Activated T-cell treated with anti-CD3 and anti-CD28 coated beads, Interleukin-2, amount 50 U/mL, for 72 hours (primary cell): Measurements from ENCODE around the gene MPND. TPM values are rescaled to one million over a fixed set of nuclear protein-coding genes. Genes with fewer than 3 reads are reported as not detected.
"Not testable (repeated sequence)": the region's sequence is repeated elsewhere in the genome, so short reads cannot be mapped to it uniquely, and the experiment has no call there.

Experiments
- ATAC-seq, 2 donors: fragments of 150-1000 bp; cut with Tn5 transposase; replicated peaks in 1 of 2; 2 replicates each; pipeline ENCODE4 v1.10.0; 2021; ENCODE audit warnings: moderate library complexity in 2 of 2, mild to moderate bottlenecking in 1 of 2
- DNase-seq, 2 donors: peaks; one replicate each; pipeline ENCODE4 v3.0.0; 2021 to 2022; ENCODE audit warnings: mixed read lengths in 1 of 2
- H3K27ac Mint-ChIP-seq: one replicate; pipeline ENCODE4 v1.8.0; 2022; ENCODE audit warnings: mild to moderate bottlenecking, moderate library complexity, mixed read lengths
- H3K27me3 Mint-ChIP-seq: one replicate; pipeline ENCODE4 v1.8.0; 2022; ENCODE audit warnings: low read depth, mixed read lengths
- H3K36me3 Mint-ChIP-seq, 2 donors: one replicate each; pipeline ENCODE4 v1.8.0; 2022; ENCODE audit warnings: mixed read lengths in 2 of 2, mild to moderate bottlenecking in 1 of 2; ENCODE audit not compliant: insufficient read depth in 2 of 2
- H3K4me1 Mint-ChIP-seq: one replicate; pipeline ENCODE4 v1.8.0; 2022; ENCODE audit warnings: low read depth, mixed read lengths
- H3K4me3 Mint-ChIP-seq, 2 donors: one replicate each; pipeline ENCODE4 v1.8.0; 2022; ENCODE audit warnings: mild to moderate bottlenecking in 2 of 2, mixed read lengths in 2 of 2, moderate library complexity in 2 of 2
- H3K9me3 Mint-ChIP-seq, 2 donors: one replicate each; pipeline ENCODE4 v1.8.0; 2022; ENCODE audit warnings: mixed read lengths in 2 of 2
- total RNA-seq, 2 donors: library from RNA; stranded (reverse); gene quantifications; one replicate each; pipeline ENCODE4 v1.2.3, GENCODE V29; 2022

The MPND gene
- total RNA-seq, 2 donors from 2014 or later = 9.7 to 10.3 TPM

DNA sequence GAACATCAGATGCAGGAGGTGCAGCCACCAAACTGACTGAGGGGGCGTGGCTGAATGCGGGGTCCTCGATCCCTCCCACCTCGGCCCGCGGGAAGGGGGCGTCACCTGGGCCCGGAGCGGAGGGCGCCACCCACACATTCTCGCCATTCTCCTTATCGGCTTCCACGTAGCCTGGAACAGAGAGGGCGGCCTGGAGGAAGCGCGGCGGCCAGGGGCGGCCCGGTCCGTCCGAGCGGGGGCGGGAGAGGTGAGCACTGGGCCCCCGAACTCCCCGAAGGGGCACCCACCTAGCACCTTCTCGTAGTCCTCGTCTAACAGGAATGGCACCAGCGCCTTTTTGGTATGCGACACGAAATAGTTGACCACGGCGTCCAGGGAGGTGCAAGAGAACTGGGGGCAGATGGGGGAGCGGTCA lies 16.5 kb upstream of the MPND start:
- no peaks in the 10 kb centered on the region for H3K9me3 Mint-ChIP-seq
- H3K27ac Mint-ChIP-seq = no peak overlapping the region
- ATAC-seq = no peak
- H3K36me3 Mint-ChIP-seq = no peaks in the 10 kb centered on the region
- H3K4me3 Mint-ChIP-seq = peak overlapping the region; percentile 86 to 91
- peaks cover 29% of the 10 kb centered on the region for H3K4me1 Mint-ChIP-seq
- DNase-seq = peak in 1 of 2 donors; percentile 34
- peaks cover 5% of the 10 kb centered on the region for H3K27me3 Mint-ChIP-seq

DNA sequence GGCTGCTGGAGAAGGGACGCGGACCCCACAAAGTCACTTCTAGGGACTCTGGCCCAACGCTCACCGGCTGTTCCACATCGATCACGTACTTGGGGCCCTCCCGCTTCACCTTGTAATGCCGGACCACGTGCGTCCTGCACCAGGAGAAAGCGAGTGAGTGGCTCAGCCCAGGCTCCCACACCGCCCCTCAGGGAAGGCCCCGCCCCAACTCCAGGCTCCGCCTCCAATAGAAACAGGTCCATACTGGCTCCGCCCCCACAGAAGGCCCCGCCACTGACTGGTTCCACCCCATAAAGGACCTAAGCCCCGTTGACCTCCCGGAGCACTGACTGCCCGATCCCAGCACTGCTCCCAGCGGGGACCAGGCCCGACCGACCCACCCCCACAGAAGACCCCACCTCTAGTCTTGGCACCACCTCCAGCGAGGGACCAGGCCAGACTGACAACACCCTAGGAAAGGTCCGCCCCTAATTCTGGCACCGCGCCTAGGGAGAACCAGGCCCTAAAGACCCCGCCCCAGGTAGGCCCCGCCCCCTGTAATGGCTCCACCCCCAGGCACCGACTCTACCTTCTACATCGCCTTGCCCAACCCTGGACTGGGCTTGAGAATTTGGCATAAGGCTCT lies 16.0 kb upstream of the MPND start:
- DNase-seq = peak; percentile 77 to 88
- Mint-ChIP-seq H3K27ac (no peak overlapping the region), H3K9me3 (no peaks in the 10 kb centered on the region), H3K36me3 (no peaks in the 10 kb centered on the region), H3K4me3 (peak overlapping the region; percentile 86 to 91), H3K27me3 (peaks cover 5% of the 10 kb centered on the region), H3K4me1 (peaks cover 29% of the 10 kb centered on the region)
- ATAC-seq = peak; percentile 16 to 52

DNA sequence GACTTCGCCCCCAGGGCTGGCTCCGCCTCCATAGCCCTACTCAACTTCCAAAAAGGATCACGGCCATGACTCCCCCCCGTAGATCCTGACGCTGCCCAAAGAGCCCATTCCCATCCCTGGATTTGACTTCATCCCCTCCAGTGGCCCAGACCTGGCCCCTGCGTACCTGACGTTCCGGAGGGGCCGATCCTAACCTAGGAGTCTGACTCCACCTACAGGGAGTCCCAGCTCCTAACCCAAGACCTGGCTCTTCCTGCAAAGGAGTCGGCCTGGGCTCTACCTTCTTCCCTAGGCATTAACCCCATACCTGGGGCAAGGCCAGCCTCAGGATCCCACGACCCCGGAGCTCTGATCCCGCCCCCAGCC lies 15.5 kb upstream of the MPND start:
- H3K36me3 Mint-ChIP-seq = no peaks in the 10 kb centered on the region
- H3K27ac Mint-ChIP-seq = no peak overlapping the region
- peak in 1 of 2 donors; percentile 21 for ATAC-seq
- H3K4me1 Mint-ChIP-seq = peaks cover 29% of the 10 kb centered on the region
- no peaks in the 10 kb centered on the region for H3K9me3 Mint-ChIP-seq
- peak overlapping the region; percentile 86 to 91 for H3K4me3 Mint-ChIP-seq
- H3K27me3 Mint-ChIP-seq = peaks cover 5% of the 10 kb centered on the region
- no peak for DNase-seq

DNA sequence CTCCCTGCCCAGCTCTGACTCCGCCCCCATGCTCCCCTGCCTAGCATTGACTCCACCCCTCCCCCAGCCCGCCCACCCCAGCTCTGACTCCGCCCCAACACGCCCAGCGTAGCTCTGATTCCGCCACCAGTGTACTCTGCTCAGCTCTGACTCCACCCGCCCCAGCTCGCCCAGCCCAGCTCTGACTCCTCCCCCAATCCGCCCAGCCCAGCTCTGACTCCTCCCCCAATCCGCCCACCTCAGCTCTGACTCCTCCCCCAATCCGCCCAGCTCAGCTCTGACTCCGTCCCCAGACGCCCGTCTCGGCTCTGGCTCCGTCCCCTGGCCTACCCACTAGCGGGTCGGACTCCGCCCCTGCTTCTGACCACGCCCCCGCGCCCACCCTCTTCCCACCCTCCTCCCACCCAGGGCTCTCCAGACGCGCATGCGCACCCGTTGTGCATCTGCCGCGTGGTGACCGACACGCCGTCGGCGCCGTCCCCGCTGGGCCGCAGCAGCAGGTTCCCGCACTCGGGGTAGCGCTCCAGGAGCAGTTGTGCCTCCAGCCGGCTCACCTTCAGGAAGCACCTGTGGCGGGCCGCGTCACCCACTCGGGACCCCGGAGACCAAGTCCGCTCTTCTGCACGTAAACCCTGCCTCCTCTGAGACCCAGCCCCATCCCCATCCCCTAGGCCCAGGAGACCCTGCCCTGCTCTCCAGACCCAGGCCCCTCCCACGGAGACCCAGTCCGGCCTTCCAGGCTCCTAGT lies 14.9 kb upstream of the MPND start:
- Mint-ChIP-seq H3K36me3 (no peaks in the 10 kb centered on the region), H3K4me1 (peaks cover 29% of the 10 kb centered on the region), H3K9me3 (no peaks in the 10 kb centered on the region), H3K27ac (peak overlapping the region; percentile 79), H3K4me3 (peak overlapping the region; percentile 86 to 91), H3K27me3 (peaks cover 5% of the 10 kb centered on the region)
- ATAC-seq (peak; percentile 87 to 93), DNase-seq (peak; percentile 93 to 97)

DNA sequence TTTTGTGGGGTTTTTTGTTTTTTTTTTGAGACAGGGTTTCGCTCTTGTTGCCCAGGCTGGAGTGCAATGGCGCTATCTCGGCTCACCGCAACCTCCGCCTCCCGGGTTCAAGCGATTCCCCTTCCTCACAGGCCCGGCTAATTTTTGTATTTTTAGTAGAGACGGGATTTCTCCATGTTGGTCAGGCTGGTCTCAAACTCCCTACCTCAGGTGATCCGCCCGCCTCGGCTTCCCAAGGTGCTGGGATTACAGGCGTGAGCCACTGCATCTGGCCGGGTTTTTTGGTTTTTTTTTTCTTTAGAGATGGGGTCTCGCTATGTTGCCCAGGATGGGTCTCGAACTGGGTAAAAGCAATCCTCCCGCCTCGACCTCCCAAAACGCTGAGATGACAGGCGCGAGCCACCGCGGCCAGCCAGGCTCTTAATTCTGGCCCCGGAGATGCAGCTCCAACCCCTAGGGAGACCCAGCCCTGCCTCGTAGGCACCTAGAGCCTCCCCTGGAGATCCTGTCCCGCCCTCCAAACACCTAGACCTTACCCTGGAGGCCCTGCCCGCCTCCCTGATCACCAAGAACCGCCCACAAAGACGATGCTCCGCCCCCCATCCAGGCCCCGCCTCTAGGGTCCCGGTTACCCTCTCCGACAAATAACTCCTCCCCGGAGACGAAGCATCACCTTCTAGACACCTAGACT lies 14.2 kb upstream of the MPND start:
- Mint-ChIP-seq H3K4me1 (peaks cover 29% of the 10 kb centered on the region), H3K27ac (peak overlapping the region; percentile 55), H3K4me3 (peak overlapping the region; percentile 86 to 91)
- not testable (repeated sequence) for ATAC-seq, H3K27me3 Mint-ChIP-seq, H3K9me3 Mint-ChIP-seq, H3K36me3 Mint-ChIP-seq
- peak; percentile 49 to 65 for DNase-seq

DNA sequence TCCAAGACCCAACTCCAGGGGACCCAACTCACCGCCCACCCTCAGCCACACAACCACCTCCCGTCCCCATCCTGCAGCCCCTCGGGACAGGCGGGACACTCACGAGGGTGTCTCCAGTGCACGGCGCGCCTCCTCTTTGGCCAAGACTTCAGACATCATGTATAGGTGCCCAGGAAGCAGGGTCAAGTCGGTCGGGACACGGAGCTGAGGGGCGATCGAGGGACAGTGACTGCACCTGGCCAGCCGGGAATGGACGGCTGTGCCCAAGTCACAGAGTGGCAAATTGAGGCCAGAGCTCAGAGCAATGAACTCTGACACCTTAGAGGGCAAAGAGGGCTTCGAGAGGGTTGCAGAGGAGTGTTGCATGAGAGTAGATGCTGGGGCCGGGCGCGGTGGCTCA lies 13.5 kb upstream of the MPND start:
- ATAC-seq = no peak
- Mint-ChIP-seq H3K27me3 (peaks cover 5% of the 10 kb centered on the region), H3K36me3 (peaks cover 6 to 9% of the 10 kb centered on the region in 2 donors), H3K27ac (no peak overlapping the region), H3K4me3 (peak overlapping the region in 1 of 2 donors; percentile 34), H3K4me1 (peaks cover 29% of the 10 kb centered on the region), H3K9me3 (peaks cover 5% of the 10 kb centered on the region in 2 donors)
- no peak for DNase-seq

DNA sequence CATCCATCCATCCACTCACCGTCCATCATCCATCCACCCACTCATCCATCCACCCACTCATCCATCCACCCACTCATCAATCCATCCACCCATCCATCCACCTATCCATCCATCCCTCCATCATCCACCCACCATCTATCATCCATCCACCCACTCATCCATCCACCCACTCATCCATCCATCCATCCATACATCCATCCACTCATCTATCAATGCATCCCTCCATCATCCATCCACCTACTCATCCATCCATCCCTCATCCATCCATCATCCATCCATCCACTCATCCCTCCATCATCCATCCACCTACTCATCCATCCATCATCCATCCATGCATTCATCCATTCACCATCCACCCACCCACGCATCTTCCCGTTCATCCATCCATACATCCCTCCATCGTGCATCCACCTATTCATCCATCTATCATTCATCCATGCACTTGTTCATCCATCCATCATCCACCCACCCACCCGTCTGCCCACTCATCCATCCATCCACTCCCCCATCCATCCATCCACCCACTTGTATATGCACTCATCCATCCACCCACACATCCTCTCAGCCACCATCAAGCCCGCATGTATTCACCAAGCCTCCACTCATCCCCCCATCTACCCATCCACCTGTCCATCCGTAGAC lies 8.3 kb upstream of the MPND start:
- Mint-ChIP-seq H3K36me3 (peaks cover 8 to 15% of the 10 kb centered on the region in 2 donors), H3K4me1 (peaks cover 24% of the 10 kb centered on the region), H3K27ac (no peak overlapping the region), H3K9me3 (peaks cover 8 to 11% of the 10 kb centered on the region in 2 donors), H3K27me3 (no peaks in the 10 kb centered on the region), H3K4me3 (no peak overlapping the region)
- DNase-seq = no peak
- ATAC-seq = no peak

DNA sequence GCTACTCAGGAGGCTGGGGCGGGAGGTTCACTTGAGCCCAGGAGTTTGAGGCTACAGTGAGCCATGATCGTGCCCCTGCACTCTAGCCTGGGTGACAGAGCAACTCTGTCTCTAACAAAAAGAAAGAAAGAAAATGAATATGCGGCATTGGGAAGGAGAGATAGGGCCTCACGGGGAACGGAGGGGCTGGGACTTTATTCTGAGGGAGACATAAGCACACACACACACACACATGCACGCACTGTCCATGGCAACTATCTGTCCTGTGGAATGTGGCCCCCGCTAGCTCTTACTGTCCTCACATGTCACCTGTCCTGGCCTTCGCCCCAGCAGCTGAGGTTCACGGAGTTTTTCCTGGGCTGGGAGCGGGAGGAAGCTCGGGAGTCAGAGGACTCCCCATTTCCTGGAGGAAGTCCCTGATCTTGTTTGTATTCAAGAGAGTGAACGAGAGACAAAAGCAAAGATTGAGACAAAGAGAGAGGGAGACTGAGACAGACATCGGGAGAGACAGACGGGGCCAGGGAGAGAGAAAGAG lies 5.4 kb upstream of the MPND start:
- Mint-ChIP-seq H3K27ac (peak overlapping the region; percentile 78), H3K4me3 (peak overlapping the region; percentile 82 to 92), H3K9me3 (peaks cover 8 to 11% of the 10 kb centered on the region in 2 donors), H3K4me1 (peaks cover 32% of the 10 kb centered on the region), H3K27me3 (no peaks in the 10 kb centered on the region), H3K36me3 (peaks cover 8 to 15% of the 10 kb centered on the region in 2 donors)
- DNase-seq = no peak
- ATAC-seq = no peak

DNA sequence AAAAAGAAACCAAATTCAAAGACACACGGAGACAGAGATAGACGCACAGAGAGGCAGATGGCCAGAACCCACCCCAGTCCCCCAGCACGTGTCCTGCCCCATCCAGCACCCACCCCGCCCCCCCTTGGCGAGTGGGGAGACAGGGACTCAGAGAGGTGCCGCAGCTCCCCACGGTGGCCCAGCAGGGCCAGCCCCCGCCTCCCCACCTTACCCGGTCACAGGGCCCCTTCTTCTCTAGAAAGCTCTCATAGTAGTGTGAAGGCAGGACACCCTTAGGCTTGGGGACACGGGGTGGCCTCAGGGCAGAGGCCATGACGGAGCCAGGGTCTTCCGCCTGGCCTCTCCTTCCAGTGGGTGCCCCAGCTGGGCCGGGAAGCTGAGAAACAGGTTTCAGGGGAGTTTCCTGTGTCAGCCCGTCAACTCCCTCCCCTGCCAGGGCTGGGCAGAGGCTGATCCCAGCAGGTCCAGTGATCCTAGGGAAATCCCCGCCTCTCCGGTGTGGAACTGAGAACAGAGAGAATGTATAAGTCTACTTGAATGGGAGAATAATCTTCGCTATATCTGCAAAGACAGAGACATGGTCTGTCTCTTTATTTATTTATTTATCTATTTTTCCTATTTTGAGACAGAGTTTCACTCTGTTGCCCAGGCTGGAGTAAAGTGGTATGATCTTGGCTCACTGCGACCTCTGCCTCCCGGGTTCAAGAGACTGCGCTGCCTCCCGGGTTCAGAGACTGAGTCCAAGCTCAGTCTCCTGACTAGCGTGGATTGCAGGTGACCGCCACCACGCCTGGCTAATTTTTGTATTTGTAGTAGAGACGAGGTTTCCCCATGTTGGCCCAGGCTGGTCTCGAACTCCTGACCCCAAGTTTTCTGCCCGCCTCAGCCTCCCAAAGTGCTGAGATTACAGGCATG lies 4.7 kb upstream of the MPND start, which contains the start of gene STAP2:
STAP2 (minus strand) TSS at position 387 of the 915 bp plus-strand sequence; CDS start at position 313, 74 bp downstream.
- H3K27ac Mint-ChIP-seq = peak within 1 kb of the TSS; percentile 83
- H3K27me3 Mint-ChIP-seq = no peaks in the 10 kb centered on the region
- H3K36me3 Mint-ChIP-seq = peaks cover 8 to 15% of the 10 kb centered on the region in 2 donors
- ATAC-seq (no peak), DNase-seq (peak; percentile 29 to 32)
- peak within 1 kb of the TSS; percentile 82 to 92 for H3K4me3 Mint-ChIP-seq
- peaks cover 8 to 11% of the 10 kb centered on the region in 2 donors for H3K9me3 Mint-ChIP-seq
- peaks cover 32% of the 10 kb centered on the region for H3K4me1 Mint-ChIP-seq

DNA sequence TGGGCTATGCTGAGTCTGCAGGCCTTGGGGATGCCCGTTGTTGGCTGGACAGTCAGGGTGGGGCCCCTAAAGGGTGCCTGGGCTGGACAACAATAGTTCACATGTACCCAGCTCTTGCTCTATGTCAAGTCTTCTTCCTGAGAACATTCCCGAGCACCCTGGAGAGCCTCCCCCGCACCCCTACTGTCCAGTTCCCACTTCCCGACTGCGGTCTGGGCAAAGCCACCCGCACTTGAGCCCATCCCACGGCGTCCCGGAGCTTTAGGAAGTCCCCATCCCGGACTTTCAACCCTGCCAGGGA lies 1.1 kb upstream of the MPND start:
- DNase-seq (no peak), ATAC-seq (no peak)

DNA sequence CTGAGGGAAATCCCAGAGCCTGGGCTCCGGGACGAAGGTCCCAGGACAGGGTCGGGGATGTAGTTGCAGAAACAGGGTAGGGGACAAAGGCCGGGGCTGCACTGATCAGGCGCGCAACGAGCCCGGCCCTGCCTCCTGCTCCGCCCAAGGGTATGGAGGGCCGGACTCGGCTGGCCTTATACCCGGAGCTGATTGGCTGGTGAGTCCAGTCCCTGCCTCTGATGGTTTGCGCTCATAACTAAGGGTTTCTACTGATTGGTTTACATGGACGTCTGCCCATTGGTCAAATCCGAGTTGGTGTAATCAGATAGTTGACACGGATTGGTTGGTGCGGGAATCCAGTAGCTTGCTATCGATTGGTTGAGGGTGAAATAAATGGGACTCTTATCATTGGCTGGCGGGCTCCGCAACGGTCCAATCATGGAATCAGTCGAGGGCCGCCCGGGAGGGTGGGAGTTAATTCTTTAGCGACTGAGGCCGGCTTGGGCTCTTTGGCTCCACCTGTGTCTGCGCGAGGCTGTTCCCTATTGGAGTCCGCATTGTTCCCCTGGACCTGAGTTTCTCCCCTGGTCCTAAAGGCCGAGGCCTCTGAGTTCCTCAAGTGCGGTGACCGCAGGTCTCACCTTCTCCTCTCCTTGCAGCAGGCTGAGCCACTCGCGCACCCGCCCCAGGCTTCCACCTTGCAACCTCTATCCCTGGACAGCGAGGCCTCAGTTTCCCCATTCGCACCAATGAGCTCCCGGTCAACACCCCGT lies 570 bp upstream of the MPND start:
- Mint-ChIP-seq H3K4me3 (peak overlapping the region; percentile 92 to 95), H3K27ac (peak overlapping the region; percentile 75), H3K36me3 (no peaks in the 10 kb centered on the region), H3K4me1 (peaks cover 30% of the 10 kb centered on the region), H3K9me3 (no peaks in the 10 kb centered on the region), H3K27me3 (no peaks in the 10 kb centered on the region)
- DNase-seq = peak; percentile 92 to 95
- ATAC-seq = peak; percentile 88 to 90

More for the DNA sequence above, 1.1 kb upstream of the MPND start:
- H3K9me3 Mint-ChIP-seq = no peaks in the 10 kb centered on the region
- peak overlapping the region; percentile 92 to 95 for H3K4me3 Mint-ChIP-seq
- peaks cover 32% of the 10 kb centered on the region for H3K4me1 Mint-ChIP-seq
- H3K36me3 Mint-ChIP-seq = no peaks in the 10 kb centered on the region
- H3K27ac Mint-ChIP-seq = no peak overlapping the region
- no peaks in the 10 kb centered on the region for H3K27me3 Mint-ChIP-seq
